Suprapubic skin (tissue), 4 donors: ENCODE measurements around the gene OR51I2. TPM values are rescaled to one million over a fixed set of nuclear protein-coding genes. Genes with fewer than 3 reads are reported as not detected.

ENCODE experiments used
- DNase-seq, 2 donors: peaks; one replicate each; pipeline ENCODE4 v3.0.0-alpha.2; 2019; ENCODE audit warnings: low spot score in 2 of 2
- H3K27ac ChIP-seq: fragments of 200-600 bp; sonication (generic); one replicate; pipeline ENCODE4 v1.5.1; 2019
- H3K27me3 ChIP-seq: fragments of 200-600 bp; sonication (generic); one replicate; pipeline ENCODE4 v1.5.1; 2019
- H3K36me3 ChIP-seq: fragments of 200-600 bp; sonication (generic); one replicate; pipeline ENCODE4 v1.5.1; 2019
- H3K4me1 ChIP-seq: fragments of 200-600 bp; sonication (generic); one replicate; pipeline ENCODE4 v1.5.1; 2019
- H3K4me3 ChIP-seq: fragments of 200-600 bp; sonication (generic); one replicate; pipeline ENCODE4 v1.5.1; 2019; ENCODE audit warnings: mild to moderate bottlenecking
- H3K9me3 ChIP-seq: fragments of 200-600 bp; sonication (generic); one replicate; pipeline ENCODE4 v1.5.1; 2019
- CTCF ChIP-seq, 2 donors: fragments of 200-600 bp in 1 of 2; fragments of 450-650 bp in 1 of 2; sonication (generic) in 1 of 2; IDR thresholded peaks; one replicate each; pipeline ENCODE4 v1.5.1; 2016 to 2019; ENCODE audit warnings: antibody characterized with exemption in 2 of 2, mild to moderate bottlenecking in 1 of 2, moderate library complexity in 1 of 2
- EP300 ChIP-seq: sonication (generic); formaldehyde crosslinking; IDR thresholded peaks from one replicate; pipeline ENCODE4 v1.6.1; 2017; ENCODE audit warnings: antibody characterized with exemption
- POLR2A ChIP-seq, 2 donors: fragments of 450-650 bp; IDR thresholded peaks; one replicate each; pipeline ENCODE4 v1.6.1; 2017; ENCODE audit warnings: antibody characterized with exemption in 2 of 2, mild to moderate bottlenecking in 2 of 2, moderate library complexity in 2 of 2
- POLR2AphosphoS5 ChIP-seq, 3 donors: sonication (generic); formaldehyde crosslinking; IDR thresholded peaks; one replicate each; pipeline ENCODE4 v1.6.1; 2017; ENCODE audit warnings: antibody characterized with exemption in 3 of 3
- WGBS: methylation state at CpG from one replicate; pipeline ENCODE4 v1.1.5; 2018; 5-methylcytosine and 5-hydroxymethylcytosine counted together
- total RNA-seq, 4 donors: library from RNA; depleted of rRNA; stranded (reverse); fragments of >200 nt; gene quantifications; one replicate each; pipeline ENCODE4 v1.1.0, GENCODE V29; 2016

OR51I2 gene, protein sequence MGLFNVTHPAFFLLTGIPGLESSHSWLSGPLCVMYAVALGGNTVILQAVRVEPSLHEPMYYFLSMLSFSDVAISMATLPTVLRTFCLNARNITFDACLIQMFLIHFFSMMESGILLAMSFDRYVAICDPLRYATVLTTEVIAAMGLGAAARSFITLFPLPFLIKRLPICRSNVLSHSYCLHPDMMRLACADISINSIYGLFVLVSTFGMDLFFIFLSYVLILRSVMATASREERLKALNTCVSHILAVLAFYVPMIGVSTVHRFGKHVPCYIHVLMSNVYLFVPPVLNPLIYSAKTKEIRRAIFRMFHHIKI
- not detected for total RNA-seq

- H3K4me3 ChIP-seq, result no peak within 1 kb of the TSS
- no peaks in the 10 kb centered on the region for H3K36me3 ChIP-seq
- 81% methylated on average over 2 of the region's 2 CpGs for WGBS
- DNase-seq, result no peak
- no peaks in the 10 kb centered on the region for H3K27me3 ChIP-seq
- no peaks in the 10 kb centered on the region for H3K4me1 ChIP-seq
- H3K9me3 ChIP-seq, result no peaks in the 10 kb centered on the region
- no peak for TF ChIP-seq EP300
- no peak for TF ChIP-seq POLR2AphosphoS5 (IDR thresholded peaks at IDR 0.05)
- TF ChIP-seq CTCF (IDR thresholded peaks at IDR 0.05), result no peak
- no peak for TF ChIP-seq POLR2A (IDR thresholded peaks at IDR 0.05)
- H3K27ac ChIP-seq, result no peak within 1 kb of the TSS
These were observed at the start of gene OR51I2 for GRCh38 chr11:5449023-5449422. Gene OR51I2 (plus strand): TSS chr11:5449323. CDS start chr11:5453489, 4,166 bp downstream.

GRCh38 chr11:5405173-5405572 is 44.0 kb upstream of the OR51I2 start:
- TF ChIP-seq CTCF (IDR thresholded peaks at IDR 0.05), result no peak
- no peak for TF ChIP-seq EP300
- no peak for TF ChIP-seq POLR2A (IDR thresholded peaks at IDR 0.05)
- no peak for TF ChIP-seq POLR2AphosphoS5 (IDR thresholded peaks at IDR 0.05)
- H3K9me3 ChIP-seq, result peaks cover 4% of the 10 kb centered on the region

GRCh38 chr11:5420993-5421392 is 28.1 kb upstream of the OR51I2 start:
- H3K4me1 ChIP-seq, result no peaks in the 10 kb centered on the region
- WGBS, result 64% methylated on average over 5 of the region's 5 CpGs
- no peak for DNase-seq
- no peaks in the 10 kb centered on the region for H3K27me3 ChIP-seq
- TF ChIP-seq EP300 (no peak), POLR2A (IDR thresholded peaks at IDR 0.05) (no peak), CTCF (IDR thresholded peaks at IDR 0.05) (no peak), POLR2AphosphoS5 (IDR thresholded peaks at IDR 0.05) (no peak)
- no peak overlapping the region for H3K4me3 ChIP-seq
- no peak overlapping the region for H3K27ac ChIP-seq
- peaks cover 5% of the 10 kb centered on the region for H3K9me3 ChIP-seq
- no peaks in the 10 kb centered on the region for H3K36me3 ChIP-seq

More at GRCh38 chr11:5405173-5405572, 44.0 kb upstream of the OR51I2 start:
- Histone ChIP-seq H3K4me3 (no peak overlapping the region), H3K4me1 (no peaks in the 10 kb centered on the region), H3K36me3 (no peaks in the 10 kb centered on the region), H3K27ac (no peak overlapping the region), H3K27me3 (no peaks in the 10 kb centered on the region)
- no peak for DNase-seq

DNA sequence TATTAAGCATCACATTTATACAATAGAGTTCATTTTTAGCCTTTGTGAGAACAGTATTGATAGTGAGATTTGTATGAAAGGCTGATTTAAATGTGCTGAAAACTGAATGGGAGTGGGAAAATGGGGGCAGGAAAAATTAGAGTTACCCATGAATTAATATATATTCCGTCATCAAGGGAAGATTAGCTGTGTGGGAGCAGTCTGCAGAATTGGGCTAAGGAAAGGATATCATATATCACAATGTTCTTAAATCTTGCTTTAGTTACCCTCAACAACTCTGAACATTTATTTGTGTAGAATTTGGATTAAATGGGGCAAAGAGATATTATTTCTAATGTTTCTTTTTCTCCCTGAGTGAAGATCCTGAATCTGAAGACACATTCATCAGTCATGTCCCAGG is 27.3 kb upstream of the OR51I2 start, which contains the start of gene OR51Q1:
TSS of gene OR51Q1 (plus strand) at position 301 of the 400 bp plus-strand sequence. CDS start at position 391, 90 bp downstream.
- no peak for DNase-seq
- no peak for TF ChIP-seq POLR2A (IDR thresholded peaks at IDR 0.05)
- no peak for TF ChIP-seq EP300
- no peak for TF ChIP-seq POLR2AphosphoS5 (IDR thresholded peaks at IDR 0.05)
- no peak for TF ChIP-seq CTCF (IDR thresholded peaks at IDR 0.05)
- no peaks in the 10 kb centered on the region for H3K36me3 ChIP-seq
- no peak within 1 kb of the TSS for H3K27ac ChIP-seq
- no peak within 1 kb of the TSS for H3K4me3 ChIP-seq
- H3K27me3 ChIP-seq, result no peaks in the 10 kb centered on the region
- WGBS, result 87% methylated on average over 1 of the region's 1 CpG
- peaks cover 5% of the 10 kb centered on the region for H3K9me3 ChIP-seq
- H3K4me1 ChIP-seq, result no peaks in the 10 kb centered on the region

DNA sequence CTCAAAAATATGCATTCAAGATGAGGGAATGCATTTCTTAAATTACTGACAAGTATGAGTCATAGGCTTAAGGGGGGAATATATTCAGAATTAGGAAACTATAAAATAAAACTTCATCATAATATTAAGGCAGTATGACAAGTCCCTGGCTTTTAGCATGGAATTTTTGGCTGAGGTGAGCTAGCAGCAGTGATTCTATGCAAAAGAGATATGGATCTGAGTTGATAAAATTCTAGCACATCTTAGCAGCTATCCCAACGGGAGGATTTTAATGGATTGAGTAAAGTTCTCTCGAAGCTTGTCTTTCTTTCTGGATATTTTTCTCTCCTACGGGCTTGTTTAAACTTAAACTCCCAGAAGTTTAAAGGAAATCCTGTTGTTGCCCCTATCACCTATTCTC is 26.0 kb upstream of the OR51I2 start:
- peaks cover 5% of the 10 kb centered on the region for H3K9me3 ChIP-seq
- H3K4me3 ChIP-seq, result no peak overlapping the region
- DNase-seq, result no peak
- H3K27me3 ChIP-seq, result no peaks in the 10 kb centered on the region
- no peak overlapping the region for H3K27ac ChIP-seq
- no peaks in the 10 kb centered on the region for H3K36me3 ChIP-seq
- H3K4me1 ChIP-seq, result no peaks in the 10 kb centered on the region
- 81% methylated on average over 3 of the region's 3 CpGs for WGBS
- TF ChIP-seq CTCF (IDR thresholded peaks at IDR 0.05), result no peak
- TF ChIP-seq POLR2AphosphoS5 (IDR thresholded peaks at IDR 0.05), result no peak
- no peak for TF ChIP-seq POLR2A (IDR thresholded peaks at IDR 0.05)
- no peak for TF ChIP-seq EP300
